HCT116 (cell line): ENCODE measurements around the gene GRAMD1C.
"Not testable (repeated sequence)": the region's sequence is repeated elsewhere in the genome, so short reads cannot be mapped to it uniquely, and the experiment has no call there.

Experiments
- CEBPB ChIP-seq: IDR thresholded peaks from 2 replicates; pipeline ENCODE4 v1.6.1; 2012; ENCODE audit warnings: low read depth
- ELF1 ChIP-seq: IDR thresholded peaks from 2 replicates; pipeline ENCODE4 v1.6.1; 2012; ENCODE audit warnings: low read depth, borderline replicate concordance
- EZH2 ChIP-seq: fragments of 200-600 bp; sonication (generic); IDR thresholded peaks from 2 replicates; pipeline ENCODE4 v1.6.1; 2017; ENCODE audit warnings: antibody characterized with exemption, mixed run types
- FOSL1 ChIP-seq: IDR thresholded peaks from 2 replicates; pipeline ENCODE4 v1.6.1; 2012; ENCODE audit warnings: low read depth
- JUND ChIP-seq: IDR thresholded peaks from 2 replicates; pipeline ENCODE4 v1.6.1; 2012
- POLR2A ChIP-seq: IDR thresholded peaks from 2 replicates; pipeline ENCODE4 v1.7.0; 2011; ENCODE audit warnings: borderline replicate concordance; ENCODE audit not compliant: insufficient read depth, insufficient read length; ENCODE audit errors: extremely low read depth
- SIN3A ChIP-seq: IDR thresholded peaks from 2 replicates; pipeline ENCODE4 v1.6.1; 2012; ENCODE audit warnings: low read depth
- SP1 ChIP-seq: IDR thresholded peaks from 2 replicates; pipeline ENCODE4 v1.6.1; 2012; ENCODE audit warnings: low read depth
- ZFX ChIP-seq: fragments of 450-650 bp; IDR thresholded peaks from 2 replicates; pipeline ENCODE4 v1.6.1; 2017
- ZNF274 ChIP-seq: fragments of 200-500 bp; sonication (Bioruptor generic); IDR thresholded peaks from 2 replicates; pipeline ENCODE4 v1.6.1; 2014; ENCODE audit warnings: mild to moderate bottlenecking, low read depth, low read length, inconsistent platforms
- TF ChIP-seq, protein P1 (sequence below): IDR thresholded peaks from 2 replicates; pipeline ENCODE4 v1.6.1; 2012; ENCODE audit warnings: low read depth
- TF ChIP-seq, protein P2 (sequence below), 3 experiments: fragments of 200-600 bp in 1 of 3; sonication (generic) in 1 of 3; IDR thresholded peaks in 2 of 3; conservative IDR thresholded peaks in 1 of 3; 2 replicates each; pipeline ENCODE4 v1.5.1; 2012 to 2017; ENCODE audit warnings: low read depth in 2 of 3, low read length in 2 of 3, antibody characterized with exemption in 1 of 3, borderline replicate concordance in 1 of 3, control low read depth in 1 of 3, mild to moderate bottlenecking in 1 of 3, mixed read lengths in 1 of 3, mixed run types in 1 of 3, moderate library complexity in 1 of 3; ENCODE audit not compliant: insufficient read depth in 1 of 3
- TF ChIP-seq, protein P3 (sequence below): IDR thresholded peaks from 2 replicates; pipeline ENCODE4 v1.6.1; 2012
- TF ChIP-seq, protein P4 (sequence below): IDR thresholded peaks from 2 replicates; pipeline ENCODE4 v1.6.1; 2011; ENCODE audit warnings: mild to moderate bottlenecking, low read length, moderate library complexity; ENCODE audit not compliant: insufficient replicate concordance; ENCODE audit errors: extremely low read depth

DNA sequence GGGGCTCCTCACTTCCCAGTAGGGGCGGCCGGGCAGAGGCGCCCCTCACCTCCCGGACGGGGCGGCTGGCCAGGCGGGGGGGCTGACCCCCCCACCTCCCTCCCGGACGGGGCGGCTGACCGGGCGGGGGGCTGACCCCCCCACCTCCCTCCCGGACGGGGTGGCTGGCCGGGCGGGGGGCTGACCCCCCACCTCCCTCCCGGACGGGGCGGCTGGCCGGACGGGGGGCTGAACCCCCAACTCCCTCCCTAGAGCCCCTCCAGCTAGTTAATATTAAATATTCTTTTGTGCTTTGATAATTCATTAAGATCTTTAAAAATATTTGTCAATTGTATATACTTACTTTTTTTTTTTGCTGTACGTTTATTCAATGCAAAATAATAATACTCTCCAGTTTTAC, 11.3 kb downstream of the GRAMD1C start:
- TF ChIP-seq EZH2, ELF1, CEBPB, ZNF274, SIN3A, ZFX, SP1, POLR2A, FOSL1, JUND: not testable (repeated sequence)
- TF ChIP-seq, protein P1, sequence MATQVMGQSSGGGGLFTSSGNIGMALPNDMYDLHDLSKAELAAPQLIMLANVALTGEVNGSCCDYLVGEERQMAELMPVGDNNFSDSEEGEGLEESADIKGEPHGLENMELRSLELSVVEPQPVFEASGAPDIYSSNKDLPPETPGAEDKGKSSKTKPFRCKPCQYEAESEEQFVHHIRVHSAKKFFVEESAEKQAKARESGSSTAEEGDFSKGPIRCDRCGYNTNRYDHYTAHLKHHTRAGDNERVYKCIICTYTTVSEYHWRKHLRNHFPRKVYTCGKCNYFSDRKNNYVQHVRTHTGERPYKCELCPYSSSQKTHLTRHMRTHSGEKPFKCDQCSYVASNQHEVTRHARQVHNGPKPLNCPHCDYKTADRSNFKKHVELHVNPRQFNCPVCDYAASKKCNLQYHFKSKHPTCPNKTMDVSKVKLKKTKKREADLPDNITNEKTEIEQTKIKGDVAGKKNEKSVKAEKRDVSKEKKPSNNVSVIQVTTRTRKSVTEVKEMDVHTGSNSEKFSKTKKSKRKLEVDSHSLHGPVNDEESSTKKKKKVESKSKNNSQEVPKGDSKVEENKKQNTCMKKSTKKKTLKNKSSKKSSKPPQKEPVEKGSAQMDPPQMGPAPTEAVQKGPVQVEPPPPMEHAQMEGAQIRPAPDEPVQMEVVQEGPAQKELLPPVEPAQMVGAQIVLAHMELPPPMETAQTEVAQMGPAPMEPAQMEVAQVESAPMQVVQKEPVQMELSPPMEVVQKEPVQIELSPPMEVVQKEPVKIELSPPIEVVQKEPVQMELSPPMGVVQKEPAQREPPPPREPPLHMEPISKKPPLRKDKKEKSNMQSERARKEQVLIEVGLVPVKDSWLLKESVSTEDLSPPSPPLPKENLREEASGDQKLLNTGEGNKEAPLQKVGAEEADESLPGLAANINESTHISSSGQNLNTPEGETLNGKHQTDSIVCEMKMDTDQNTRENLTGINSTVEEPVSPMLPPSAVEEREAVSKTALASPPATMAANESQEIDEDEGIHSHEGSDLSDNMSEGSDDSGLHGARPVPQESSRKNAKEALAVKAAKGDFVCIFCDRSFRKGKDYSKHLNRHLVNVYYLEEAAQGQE, result not testable (repeated sequence)
- TF ChIP-seq, protein P2, sequence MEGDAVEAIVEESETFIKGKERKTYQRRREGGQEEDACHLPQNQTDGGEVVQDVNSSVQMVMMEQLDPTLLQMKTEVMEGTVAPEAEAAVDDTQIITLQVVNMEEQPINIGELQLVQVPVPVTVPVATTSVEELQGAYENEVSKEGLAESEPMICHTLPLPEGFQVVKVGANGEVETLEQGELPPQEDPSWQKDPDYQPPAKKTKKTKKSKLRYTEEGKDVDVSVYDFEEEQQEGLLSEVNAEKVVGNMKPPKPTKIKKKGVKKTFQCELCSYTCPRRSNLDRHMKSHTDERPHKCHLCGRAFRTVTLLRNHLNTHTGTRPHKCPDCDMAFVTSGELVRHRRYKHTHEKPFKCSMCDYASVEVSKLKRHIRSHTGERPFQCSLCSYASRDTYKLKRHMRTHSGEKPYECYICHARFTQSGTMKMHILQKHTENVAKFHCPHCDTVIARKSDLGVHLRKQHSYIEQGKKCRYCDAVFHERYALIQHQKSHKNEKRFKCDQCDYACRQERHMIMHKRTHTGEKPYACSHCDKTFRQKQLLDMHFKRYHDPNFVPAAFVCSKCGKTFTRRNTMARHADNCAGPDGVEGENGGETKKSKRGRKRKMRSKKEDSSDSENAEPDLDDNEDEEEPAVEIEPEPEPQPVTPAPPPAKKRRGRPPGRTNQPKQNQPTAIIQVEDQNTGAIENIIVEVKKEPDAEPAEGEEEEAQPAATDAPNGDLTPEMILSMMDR (IDR thresholded peaks at IDR 0.05 in 2 of 3, conservative IDR thresholded peaks at IDR 0.05 in 1 of 3; ENCODE audit: borderline replicate concordance in 1 of 3, insufficient read depth in 1 of 3, low read depth in 2 of 3, low read length in 2 of 3), result not testable (repeated sequence)
- TF ChIP-seq, protein P3, sequence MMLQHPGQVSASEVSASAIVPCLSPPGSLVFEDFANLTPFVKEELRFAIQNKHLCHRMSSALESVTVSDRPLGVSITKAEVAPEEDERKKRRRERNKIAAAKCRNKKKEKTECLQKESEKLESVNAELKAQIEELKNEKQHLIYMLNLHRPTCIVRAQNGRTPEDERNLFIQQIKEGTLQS, result not testable (repeated sequence)
- TF ChIP-seq, protein P4, sequence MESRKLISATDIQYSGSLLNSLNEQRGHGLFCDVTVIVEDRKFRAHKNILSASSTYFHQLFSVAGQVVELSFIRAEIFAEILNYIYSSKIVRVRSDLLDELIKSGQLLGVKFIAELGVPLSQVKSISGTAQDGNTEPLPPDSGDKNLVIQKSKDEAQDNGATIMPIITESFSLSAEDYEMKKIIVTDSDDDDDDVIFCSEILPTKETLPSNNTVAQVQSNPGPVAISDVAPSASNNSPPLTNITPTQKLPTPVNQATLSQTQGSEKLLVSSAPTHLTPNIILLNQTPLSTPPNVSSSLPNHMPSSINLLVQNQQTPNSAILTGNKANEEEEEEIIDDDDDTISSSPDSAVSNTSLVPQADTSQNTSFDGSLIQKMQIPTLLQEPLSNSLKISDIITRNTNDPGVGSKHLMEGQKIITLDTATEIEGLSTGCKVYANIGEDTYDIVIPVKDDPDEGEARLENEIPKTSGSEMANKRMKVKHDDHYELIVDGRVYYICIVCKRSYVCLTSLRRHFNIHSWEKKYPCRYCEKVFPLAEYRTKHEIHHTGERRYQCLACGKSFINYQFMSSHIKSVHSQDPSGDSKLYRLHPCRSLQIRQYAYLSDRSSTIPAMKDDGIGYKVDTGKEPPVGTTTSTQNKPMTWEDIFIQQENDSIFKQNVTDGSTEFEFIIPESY, result not testable (repeated sequence)
